RWPE2 (cell line): Measurements from ENCODE around the gene GPER1.

Experiments used
- ATAC-seq: fragments of 200-7000 bp; cut with Tn5 transposase; 3 replicates; pipeline ENCODE4 v1.9.1; 2021; ENCODE audit warnings: low read depth
- DNase-seq: peaks from one replicate; pipeline ENCODE4 v3.0.0-alpha.2; 2020; ENCODE audit warnings: low spot score
- H3K27ac ChIP-seq: fragments of 450-650 bp; 2 replicates; pipeline ENCODE4 v1.5.1; 2017; ENCODE audit warnings: mild to moderate bottlenecking; ENCODE audit not compliant: poor library complexity, severe bottlenecking
- H3K27me3 ChIP-seq: fragments of 250-450 bp; sonication (Bioruptor Pico); 2 replicates; pipeline ENCODE4 v1.5.1; 2021; ENCODE audit warnings: mild to moderate bottlenecking, moderate library complexity; ENCODE audit not compliant: insufficient read depth, poor library complexity, severe bottlenecking
- H3K36me3 ChIP-seq: fragments of 250-450 bp; sonication (Bioruptor Pico); 2 replicates; pipeline ENCODE4 v1.5.1; 2020; ENCODE audit warnings: low read depth, mild to moderate bottlenecking, moderate library complexity
- H3K4me1 ChIP-seq: fragments of 250-450 bp; sonication (Bioruptor Pico); 2 replicates; pipeline ENCODE4 v1.5.1; 2021; ENCODE audit warnings: mild to moderate bottlenecking, moderate library complexity; ENCODE audit not compliant: insufficient read depth, poor library complexity, severe bottlenecking
- H3K4me3 ChIP-seq: fragments of 250-450 bp; sonication (Bioruptor Pico); 2 replicates; pipeline ENCODE4 v1.5.1; 2021; ENCODE audit warnings: mild to moderate bottlenecking, moderate library complexity; ENCODE audit not compliant: severe bottlenecking
- H3K9me3 ChIP-seq: fragments of 250-450 bp; sonication (Bioruptor Pico); 2 replicates; pipeline ENCODE4 v1.5.1; 2021; ENCODE audit warnings: mild to moderate bottlenecking, moderate library complexity; ENCODE audit not compliant: severe bottlenecking
- TF ChIP-seq, protein P1 (sequence below): fragments of 450-650 bp; IDR thresholded peaks from one replicate; pipeline ENCODE4 v1.5.1; 2017; ENCODE audit warnings: mild to moderate bottlenecking, moderate library complexity; ENCODE audit not compliant: poor library complexity, severe bottlenecking

GPER1 gene

DNA sequence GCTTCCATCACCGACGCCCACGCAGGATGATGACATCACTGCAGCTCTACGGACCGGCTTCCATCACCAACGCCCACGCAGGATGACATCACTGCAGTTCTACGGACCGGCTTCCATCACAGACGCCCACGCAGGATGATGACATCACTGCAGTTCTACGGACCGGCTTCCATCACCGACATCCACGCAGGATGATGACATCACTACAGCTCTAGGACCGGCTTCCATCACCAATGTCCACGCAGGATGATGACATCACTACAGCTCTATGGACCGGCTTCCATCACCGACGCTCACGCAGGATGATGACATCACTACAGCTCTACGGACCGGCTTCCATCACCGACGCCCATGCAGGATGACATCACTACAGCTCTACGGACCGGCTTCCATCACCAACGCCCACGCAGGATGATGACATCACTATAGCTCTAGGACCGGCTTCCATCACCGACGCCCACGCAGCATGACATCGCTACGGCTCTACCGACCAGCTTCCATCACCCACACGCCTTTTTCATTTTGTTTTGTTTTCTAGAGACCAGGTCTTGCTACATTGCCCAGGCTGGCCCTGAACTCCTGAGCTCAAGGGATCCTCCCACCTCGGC is 29.5 kb downstream of the GPER1 start:
- no peaks in the 10 kb centered on the region for H3K27me3 ChIP-seq
- no peak for ATAC-seq
- no peaks in the 10 kb centered on the region for H3K36me3 ChIP-seq
- no peak overlapping the region for H3K4me3 ChIP-seq
- DNase-seq = no peak
- no peaks in the 10 kb centered on the region for H3K9me3 ChIP-seq
- TF ChIP-seq, protein P1, sequence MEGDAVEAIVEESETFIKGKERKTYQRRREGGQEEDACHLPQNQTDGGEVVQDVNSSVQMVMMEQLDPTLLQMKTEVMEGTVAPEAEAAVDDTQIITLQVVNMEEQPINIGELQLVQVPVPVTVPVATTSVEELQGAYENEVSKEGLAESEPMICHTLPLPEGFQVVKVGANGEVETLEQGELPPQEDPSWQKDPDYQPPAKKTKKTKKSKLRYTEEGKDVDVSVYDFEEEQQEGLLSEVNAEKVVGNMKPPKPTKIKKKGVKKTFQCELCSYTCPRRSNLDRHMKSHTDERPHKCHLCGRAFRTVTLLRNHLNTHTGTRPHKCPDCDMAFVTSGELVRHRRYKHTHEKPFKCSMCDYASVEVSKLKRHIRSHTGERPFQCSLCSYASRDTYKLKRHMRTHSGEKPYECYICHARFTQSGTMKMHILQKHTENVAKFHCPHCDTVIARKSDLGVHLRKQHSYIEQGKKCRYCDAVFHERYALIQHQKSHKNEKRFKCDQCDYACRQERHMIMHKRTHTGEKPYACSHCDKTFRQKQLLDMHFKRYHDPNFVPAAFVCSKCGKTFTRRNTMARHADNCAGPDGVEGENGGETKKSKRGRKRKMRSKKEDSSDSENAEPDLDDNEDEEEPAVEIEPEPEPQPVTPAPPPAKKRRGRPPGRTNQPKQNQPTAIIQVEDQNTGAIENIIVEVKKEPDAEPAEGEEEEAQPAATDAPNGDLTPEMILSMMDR = no peak
- no peak overlapping the region for H3K27ac ChIP-seq
- no peaks in the 10 kb centered on the region for H3K4me1 ChIP-seq

DNA sequence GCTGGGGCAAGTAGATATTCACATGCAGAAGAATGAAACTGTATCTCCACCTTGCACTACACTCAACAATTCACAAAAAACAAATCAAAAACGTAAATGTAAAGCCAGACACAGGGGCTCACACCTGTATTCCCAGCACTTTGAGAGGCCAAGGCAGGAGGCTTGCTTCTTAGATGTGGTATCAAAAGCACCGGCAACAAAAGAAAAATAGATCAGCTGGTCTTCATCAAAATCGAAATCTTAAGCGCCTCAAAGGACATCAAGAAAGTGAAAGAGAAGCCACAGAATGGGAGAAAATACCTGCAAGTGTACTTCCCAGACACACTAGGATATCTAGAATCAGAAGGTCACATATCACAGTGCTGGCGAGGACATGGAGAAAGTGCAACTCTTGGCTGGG is 31.3 kb downstream of the GPER1 start:
- H3K4me1 ChIP-seq = no peaks in the 10 kb centered on the region
- ATAC-seq = no peak

DNA sequence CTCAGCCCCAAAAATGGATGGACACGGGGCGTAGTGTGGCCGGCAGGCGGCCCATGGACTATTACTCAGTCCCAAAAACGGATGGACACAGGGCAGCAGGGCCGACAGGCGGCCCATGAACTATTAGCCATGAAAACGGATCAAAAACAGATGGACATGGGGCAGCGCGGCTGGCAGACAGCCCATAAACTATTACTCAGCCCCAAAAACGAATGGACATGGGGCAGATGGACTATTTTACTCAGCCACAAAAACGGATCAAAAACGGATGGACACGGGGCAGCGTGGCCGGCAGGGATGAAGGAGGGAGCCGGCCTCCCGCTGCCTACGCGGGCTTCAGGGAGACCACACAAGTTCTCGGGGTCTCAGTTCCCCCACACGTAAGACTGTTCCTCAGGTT is 32.9 kb downstream of the GPER1 start:
- TF ChIP-seq, protein P1 = no peak
- Histone ChIP-seq H3K27me3 (no peaks in the 10 kb centered on the region), H3K36me3 (peaks cover 4% of the 10 kb centered on the region), H3K4me1 (no peaks in the 10 kb centered on the region), H3K4me3 (no peak overlapping the region), H3K27ac (no peak overlapping the region), H3K9me3 (no peaks in the 10 kb centered on the region)
- no peak for ATAC-seq
- no peak for DNase-seq

More for the DNA sequence above, 31.3 kb downstream of the GPER1 start:
- no peaks in the 10 kb centered on the region for H3K27me3 ChIP-seq
- TF ChIP-seq, protein P1 = no peak
- H3K36me3 ChIP-seq = no peaks in the 10 kb centered on the region
- H3K9me3 ChIP-seq = no peaks in the 10 kb centered on the region
- no peak for DNase-seq
- H3K4me3 ChIP-seq = no peak overlapping the region
- no peak overlapping the region for H3K27ac ChIP-seq

DNA sequence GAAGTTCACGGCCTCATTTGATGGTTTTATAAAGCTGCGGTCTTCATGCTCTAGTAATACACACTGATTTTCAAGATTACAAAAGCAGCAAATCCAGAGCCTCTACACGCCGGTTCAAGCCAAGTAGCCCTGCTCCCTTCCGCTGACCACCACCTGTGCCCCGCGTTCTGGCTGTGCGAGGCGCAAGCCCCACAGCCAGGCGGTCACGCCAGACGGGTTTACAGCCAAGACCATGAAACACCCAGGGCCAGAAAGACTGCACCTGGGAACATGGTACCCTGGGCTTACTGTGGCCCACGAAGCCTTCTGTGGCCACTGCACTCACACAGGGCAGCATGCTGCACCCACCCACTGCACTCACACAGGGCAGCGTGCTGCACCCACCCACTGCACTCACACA is 33.6 kb downstream of the GPER1 start:
- H3K4me3 ChIP-seq = no peak overlapping the region
- DNase-seq = no peak

More for the DNA sequence above, 33.6 kb downstream of the GPER1 start:
- Histone ChIP-seq H3K27me3 (no peaks in the 10 kb centered on the region), H3K36me3 (peaks cover 7% of the 10 kb centered on the region), H3K9me3 (no peaks in the 10 kb centered on the region), H3K4me1 (no peaks in the 10 kb centered on the region), H3K27ac (no peak overlapping the region)
- TF ChIP-seq, protein P1 = no peak
- ATAC-seq = no peak
